GM12874 (cell line): ENCODE measurements around the gene ADGRV1.

Experiments
- CTCF ChIP-seq: IDR thresholded peaks from 2 replicates; pipeline ENCODE4 v1.5.1; 2011; ENCODE audit warnings: low read depth, mild to moderate bottlenecking, control low read depth, low read length, moderate library complexity; ENCODE audit not compliant: insufficient read depth

Gene ADGRV1

DNA sequence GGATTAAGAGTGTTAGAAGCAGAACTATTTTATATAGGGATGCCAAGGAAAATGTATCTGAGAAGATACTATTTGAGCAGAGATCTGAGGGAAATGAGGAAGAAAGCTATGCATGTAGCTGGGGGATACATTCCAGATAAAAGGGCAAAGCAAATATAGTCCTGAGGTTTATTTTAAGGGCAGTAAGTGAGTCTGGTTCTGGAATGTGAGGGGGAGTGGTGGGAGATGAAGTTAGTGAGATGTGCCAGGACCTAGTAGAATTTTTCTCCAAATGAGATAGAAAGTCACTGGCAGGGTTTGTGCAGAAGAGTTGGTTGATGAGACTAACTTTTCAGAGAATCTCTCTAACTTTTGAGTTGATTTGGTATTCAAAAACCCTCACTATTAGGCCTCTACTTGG lies 374.7 kb downstream of the ADGRV1 start:
- no peak for TF ChIP-seq CTCF

DNA sequence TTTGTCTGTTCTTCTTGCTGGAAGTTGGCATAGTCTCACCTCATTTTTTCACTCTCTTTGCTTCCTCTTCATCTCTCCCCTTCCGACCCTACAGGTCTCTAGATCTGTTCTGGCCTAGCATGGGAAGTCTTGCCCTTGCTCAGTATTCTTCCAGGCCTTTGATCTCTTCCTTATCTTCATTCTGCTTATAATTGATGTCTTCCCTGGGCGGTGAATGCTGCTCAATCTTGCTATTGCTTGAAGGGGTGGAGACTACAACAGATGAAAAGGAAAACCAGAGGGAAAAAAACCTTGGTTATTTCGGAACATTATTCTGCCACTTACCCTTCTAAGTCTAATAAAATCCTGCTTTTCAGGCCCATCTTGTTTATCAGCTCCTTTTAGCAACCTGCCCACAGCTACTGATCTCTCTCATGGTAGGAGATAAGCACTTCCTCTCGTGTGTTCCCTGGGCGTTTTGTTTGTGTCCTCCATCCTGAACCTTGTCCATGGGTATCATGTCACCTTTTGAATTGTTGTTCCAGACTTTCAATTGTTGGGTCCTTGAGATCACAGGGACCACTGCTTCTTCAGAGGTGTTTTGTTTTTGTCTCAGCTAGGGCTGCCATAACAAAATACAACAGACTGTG lies 375.6 kb downstream of the ADGRV1 start:
- TF ChIP-seq CTCF = no peak

- TF ChIP-seq CTCF = no peak
These were observed 376.1 kb downstream of the ADGRV1 start for GRCh38 chr5:90934738-90935137.

GRCh38 chr5:90939211-90939610 lies 380.6 kb downstream of the ADGRV1 start:
- TF ChIP-seq CTCF = no peak

DNA sequence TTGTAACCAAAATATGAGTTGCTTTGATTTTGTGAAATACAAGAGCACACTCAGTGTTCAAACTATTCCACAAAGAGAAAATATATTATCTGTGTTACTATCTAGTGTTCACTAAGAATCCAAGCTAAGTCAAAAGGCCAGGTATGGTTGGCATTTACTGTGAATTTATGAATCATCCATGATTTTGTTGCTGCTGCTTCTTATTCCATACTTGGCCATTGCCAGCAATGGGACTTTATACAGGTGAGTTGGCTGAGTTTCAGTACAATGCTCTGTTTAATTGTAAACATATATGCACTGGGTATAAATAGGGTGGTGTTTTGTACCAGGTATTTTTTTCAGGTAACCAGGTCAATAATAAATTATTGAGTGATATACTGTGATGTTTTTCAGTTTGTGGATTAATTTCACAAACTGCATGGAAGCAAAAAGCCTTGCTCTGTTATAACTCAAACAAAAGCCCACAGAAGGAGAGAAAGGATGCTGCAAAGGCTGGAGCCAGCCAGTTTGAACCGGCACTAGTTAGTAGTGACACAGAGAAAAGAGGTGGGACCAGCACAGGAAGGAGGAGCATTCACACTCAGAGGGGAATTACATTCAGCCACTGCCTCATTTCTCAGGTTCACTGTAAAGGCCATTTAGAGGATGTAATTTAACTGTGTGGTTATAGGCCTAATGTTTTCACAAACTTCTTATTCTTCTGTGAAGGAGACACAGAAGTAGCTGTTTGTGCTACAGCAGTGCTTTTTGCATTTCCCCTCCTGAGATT lies 381.8 kb downstream of the ADGRV1 start:
- no peak for TF ChIP-seq CTCF

DNA sequence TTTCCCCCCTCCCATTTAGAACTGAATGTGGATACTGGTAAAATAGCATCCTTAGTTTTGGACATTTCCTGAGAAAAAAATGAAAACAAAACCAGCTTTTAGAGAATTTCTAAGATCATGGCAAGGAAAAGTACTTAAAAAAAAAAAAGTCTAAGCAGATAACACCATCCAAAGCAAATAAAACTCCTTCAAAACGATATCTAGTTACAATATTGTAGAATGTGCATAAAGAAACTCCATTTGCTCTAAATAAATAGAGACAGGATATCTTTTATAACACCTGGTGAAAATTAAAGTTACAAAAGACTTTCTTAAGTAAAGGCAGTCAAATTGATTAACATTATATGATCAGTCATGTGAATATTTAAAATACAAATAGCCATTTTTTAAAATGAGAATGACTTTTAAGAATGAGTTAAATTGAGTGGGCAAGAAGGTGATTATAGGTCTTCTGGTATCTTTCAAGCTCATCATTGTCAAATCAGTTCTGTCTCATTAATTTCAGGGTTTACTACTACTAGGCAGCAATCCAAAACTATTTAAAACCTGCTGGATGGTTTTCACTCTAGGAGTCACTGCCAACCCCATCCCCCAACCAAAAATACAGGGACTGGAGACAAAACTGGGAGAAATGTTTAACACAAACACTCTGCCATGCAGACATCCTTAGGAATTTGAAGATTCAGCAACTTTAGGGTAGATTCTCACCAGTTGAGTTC lies 382.6 kb downstream of the ADGRV1 start:
- TF ChIP-seq CTCF = no peak

GRCh38 chr5:90944116-90944515 lies 385.5 kb downstream of the ADGRV1 start:
- no peak for TF ChIP-seq CTCF
